HepG2 (cell line): Measurements from ENCODE around the gene MRPL50. TPM values are rescaled to one million over a fixed set of nuclear protein-coding genes. Genes with fewer than 3 reads are reported as not detected.

Source experiments
- CBX2 ChIP-seq, 2 experiments: fragments of 200-600 bp in 1 of 2; sonication (generic); formaldehyde crosslinking in 1 of 2; IDR thresholded peaks; 2 replicates each; pipeline versions ENCODE4 v1.7.0 to v1.8.1; 2018 to 2022; ENCODE audit warnings: low read depth in 2 of 2, low read length in 1 of 2, mild to moderate bottlenecking in 1 of 2, missing genetic modification reagents in 1 of 2
- CBX5 ChIP-seq: sonication (generic); formaldehyde crosslinking; IDR thresholded peaks from 2 replicates; pipeline ENCODE4 v1.4.0; 2020; ENCODE audit warnings: missing genetic modification reagents, borderline replicate concordance
- GTF3A ChIP-seq: sonication (generic); formaldehyde crosslinking; conservative IDR thresholded peaks from 2 replicates; pipeline ENCODE4 v1.4.0; 2020; ENCODE audit warnings: mild to moderate bottlenecking, missing genetic modification reagents
- KLF11 ChIP-seq: IDR thresholded peaks from 2 replicates; pipeline ENCODE4 v1.6.1; 2016; ENCODE audit warnings: missing compliant biosample characterization
- MBD4 ChIP-seq: IDR thresholded peaks from 2 replicates; pipeline ENCODE4 v1.6.1; 2012; ENCODE audit warnings: low read length, inconsistent platforms, borderline replicate concordance
- MIXL1 ChIP-seq: IDR thresholded peaks from 2 replicates; pipeline ENCODE4 v1.6.1; 2016
- POLR2AphosphoS5 ChIP-seq: IDR thresholded peaks from 2 replicates; pipeline ENCODE4 v1.6.1; 2012; ENCODE audit warnings: low read depth, low read length
- POLR2G ChIP-seq: fragments of 200-400 bp; formaldehyde crosslinking; IDR thresholded peaks from 2 replicates; pipeline ENCODE4 v1.6.1; 2018; ENCODE audit warnings: mild to moderate bottlenecking, low read depth, low read length, moderate library complexity
- RNF2 ChIP-seq: fragments of 450-650 bp; conservative IDR thresholded peaks from 2 replicates; pipeline ENCODE4 v1.6.1; 2016; ENCODE audit warnings: low read depth
- SOX13 ChIP-seq, 3 experiments: fragments of 450-650 bp in 1 of 3; sonication (generic) in 1 of 3; formaldehyde crosslinking in 1 of 3; IDR thresholded peaks in 2 of 3; conservative IDR thresholded peaks in 1 of 3; 2 replicates each; pipeline versions ENCODE4 v1.5.0 to v1.6.1; 2016 to 2020; ENCODE audit warnings: antibody characterized with exemption in 1 of 3, mild to moderate bottlenecking in 1 of 3, missing compliant biosample characterization in 1 of 3, missing genetic modification reagents in 1 of 3, moderate library complexity in 1 of 3
- SRSF4 ChIP-seq: fragments of 200-400 bp; formaldehyde crosslinking; IDR thresholded peaks from one replicate; pipeline ENCODE4 v1.6.1; 2018; ENCODE audit warnings: mild to moderate bottlenecking, low read depth, low read length, moderate library complexity; ENCODE audit not compliant: poor library complexity, severe bottlenecking
- XRCC5 ChIP-seq: fragments of 200-400 bp; formaldehyde crosslinking; optimal IDR thresholded peaks from 2 replicates; pipeline ENCODE3; 2017; ENCODE audit warnings: mild to moderate bottlenecking, low read length
- ZBTB25 ChIP-seq: IDR thresholded peaks from 2 replicates; pipeline ENCODE4 v1.6.1; 2018; ENCODE audit warnings: missing genetic modification reagents
- ZC3H13 ChIP-seq: sonication (generic); formaldehyde crosslinking; IDR thresholded peaks from 2 replicates; pipeline ENCODE4 v1.8.1; 2023; ENCODE audit warnings: mild to moderate bottlenecking, missing genetic modification reagents, moderate library complexity
- ZMYM4 ChIP-seq: sonication (generic); formaldehyde crosslinking; IDR thresholded peaks from 2 replicates; pipeline ENCODE4 v1.8.1; 2023; ENCODE audit warnings: mild to moderate bottlenecking, missing genetic modification reagents
- ZNF317 ChIP-seq: sonication (generic); formaldehyde crosslinking; IDR thresholded peaks from 2 replicates; pipeline ENCODE4 v1.5.0; 2020; ENCODE audit warnings: mild to moderate bottlenecking, missing genetic modification reagents
- ZNF34 ChIP-seq: sonication (generic); formaldehyde crosslinking; IDR thresholded peaks from 2 replicates; pipeline ENCODE4 v1.4.0; 2020; ENCODE audit warnings: mild to moderate bottlenecking, missing genetic modification reagents, borderline replicate concordance
- ZNF496 ChIP-seq: sonication (generic); formaldehyde crosslinking; IDR thresholded peaks from 2 replicates; pipeline ENCODE4 v1.8.1; 2023; ENCODE audit warnings: mild to moderate bottlenecking, moderate library complexity, missing genetic modification reagents; ENCODE audit not compliant: insufficient replicate concordance
- ZNF768 ChIP-seq: sonication (generic); formaldehyde crosslinking; IDR thresholded peaks from 2 replicates; pipeline ENCODE4 v1.4.0; 2020; ENCODE audit warnings: missing genetic modification reagents
- polyA plus RNA-seq, 8 experiments: library from polyadenylated mRNA; depleted of rRNA in 3 of 8; stranded (reverse) in 7 of 8; unstranded in 1 of 8; fragments of >200 nt; fragmentation: Illumina TruSeq in 4 of 8; extraction: Trizol in 4 of 8; gene quantifications; 2 replicates each; pipeline versions ENCODE4 v1.2.1 to v1.2.3, GENCODE V29; 2011 to 2016; ENCODE audit warnings: low read depth in 4 of 8, missing spikeins in 1 of 8, mixed read lengths in 1 of 8; ENCODE audit not compliant: insufficient read depth in 1 of 8
- total RNA-seq, 5 experiments: library from RNA; depleted of rRNA; stranded (reverse); fragments of >200 nt; fragmentation: Illumina TruSeq; extraction: Trizol; gene quantifications; 2 replicates each; pipeline ENCODE4 v1.2.3, GENCODE V29; 2016; ENCODE audit warnings: low read depth in 1 of 5
- TF ChIP-seq, protein P1 (sequence below): sonication (generic); formaldehyde crosslinking; IDR thresholded peaks from 2 replicates; pipeline ENCODE4 v1.5.0; 2020; ENCODE audit warnings: mild to moderate bottlenecking, missing genetic modification reagents
- TF ChIP-seq, protein P2 (sequence below): sonication (generic); formaldehyde crosslinking; IDR thresholded peaks from 2 replicates; pipeline ENCODE4 v1.8.1; 2022; ENCODE audit warnings: mild to moderate bottlenecking, missing genetic modification reagents
- TF ChIP-seq, protein P3 (sequence below): sonication (generic); formaldehyde crosslinking; IDR thresholded peaks from 2 replicates; pipeline ENCODE4 v1.4.0; 2020; ENCODE audit warnings: missing genetic modification reagents

MRPL50 gene
- total and polyA plus RNA-seq, 2 of the 13 experiments (the other 11 are each of a cell fraction or from before 2014, with no cell fraction given), result 37.1 to 70.0 TPM

GRCh38 chr9:101366038-101366756, 32.2 kb downstream of the MRPL50 start (continued):
- TF ChIP-seq, protein P1, sequence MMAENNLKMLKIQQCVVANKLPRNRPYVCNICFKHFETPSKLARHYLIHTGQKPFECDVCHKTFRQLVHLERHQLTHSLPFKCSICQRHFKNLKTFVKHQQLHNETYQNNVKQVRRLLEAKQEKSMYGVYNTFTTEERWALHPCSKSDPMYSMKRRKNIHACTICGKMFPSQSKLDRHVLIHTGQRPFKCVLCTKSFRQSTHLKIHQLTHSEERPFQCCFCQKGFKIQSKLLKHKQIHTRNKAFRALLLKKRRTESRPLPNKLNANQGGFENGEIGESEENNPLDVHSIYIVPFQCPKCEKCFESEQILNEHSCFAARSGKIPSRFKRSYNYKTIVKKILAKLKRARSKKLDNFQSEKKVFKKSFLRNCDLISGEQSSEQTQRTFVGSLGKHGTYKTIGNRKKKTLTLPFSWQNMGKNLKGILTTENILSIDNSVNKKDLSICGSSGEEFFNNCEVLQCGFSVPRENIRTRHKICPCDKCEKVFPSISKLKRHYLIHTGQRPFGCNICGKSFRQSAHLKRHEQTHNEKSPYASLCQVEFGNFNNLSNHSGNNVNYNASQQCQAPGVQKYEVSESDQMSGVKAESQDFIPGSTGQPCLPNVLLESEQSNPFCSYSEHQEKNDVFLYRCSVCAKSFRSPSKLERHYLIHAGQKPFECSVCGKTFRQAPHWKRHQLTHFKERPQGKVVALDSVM (CRISPR knock-in tag), result no peak; the same call in 1 of the 2 replicates
- TF ChIP-seq, protein P2, sequence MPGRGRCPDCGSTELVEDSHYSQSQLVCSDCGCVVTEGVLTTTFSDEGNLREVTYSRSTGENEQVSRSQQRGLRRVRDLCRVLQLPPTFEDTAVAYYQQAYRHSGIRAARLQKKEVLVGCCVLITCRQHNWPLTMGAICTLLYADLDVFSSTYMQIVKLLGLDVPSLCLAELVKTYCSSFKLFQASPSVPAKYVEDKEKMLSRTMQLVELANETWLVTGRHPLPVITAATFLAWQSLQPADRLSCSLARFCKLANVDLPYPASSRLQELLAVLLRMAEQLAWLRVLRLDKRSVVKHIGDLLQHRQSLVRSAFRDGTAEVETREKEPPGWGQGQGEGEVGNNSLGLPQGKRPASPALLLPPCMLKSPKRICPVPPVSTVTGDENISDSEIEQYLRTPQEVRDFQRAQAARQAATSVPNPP, result no peak
- TF ChIP-seq POLR2AphosphoS5 (peak; percentile 58), KLF11 (CRISPR knock-in tag) (no peak), MBD4 (0 out of 2 replicates have a peak, but pooled peaks have one; percentile 54), ZNF768 (CRISPR knock-in tag) (no peak), ZNF496 (CRISPR knock-in tag) (no peak), ZNF34 (CRISPR knock-in tag) (no peak), ZMYM4 (CRISPR knock-in tag) (peak; percentile 61; the same call in 1 of the 2 replicates), XRCC5 (no peak), SRSF4 (no peak), ZBTB25 (CRISPR knock-in tag) (0 out of 2 replicates have a peak, but pooled peaks have one; percentile 13), POLR2G (0 out of 2 replicates have a peak, but pooled peaks have one; percentile 45), SOX13 (IDR thresholded peaks at IDR 0.05) (no peak), SOX13 (CRISPR knock-in tag; conservative IDR thresholded peaks at IDR 0.05 in 1 of 2, IDR thresholded peaks at IDR 0.05 in 1 of 2) (peak in 1 of 2 experiments; percentile 38; a peak in 2 of 4 replicates), CBX2 (IDR thresholded peaks at IDR 0.05; ENCODE audit: low read depth, low read length) (no peak), CBX2 (CRISPR knock-in tag; IDR thresholded peaks at IDR 0.05; ENCODE audit: low read depth) (no peak), ZC3H13 (CRISPR knock-in tag) (no peak), ZNF317 (CRISPR knock-in tag) (0 out of 2 replicates have a peak, but pooled peaks have one; percentile 25), CBX5 (CRISPR knock-in tag) (no peak), GTF3A (CRISPR knock-in tag) (0 out of 2 replicates have a peak, but pooled peaks have one; percentile 32), MIXL1 (CRISPR knock-in tag) (peak; percentile 47; the same call in 1 of the 2 replicates), RNF2 (no peak)
- TF ChIP-seq, protein P3, sequence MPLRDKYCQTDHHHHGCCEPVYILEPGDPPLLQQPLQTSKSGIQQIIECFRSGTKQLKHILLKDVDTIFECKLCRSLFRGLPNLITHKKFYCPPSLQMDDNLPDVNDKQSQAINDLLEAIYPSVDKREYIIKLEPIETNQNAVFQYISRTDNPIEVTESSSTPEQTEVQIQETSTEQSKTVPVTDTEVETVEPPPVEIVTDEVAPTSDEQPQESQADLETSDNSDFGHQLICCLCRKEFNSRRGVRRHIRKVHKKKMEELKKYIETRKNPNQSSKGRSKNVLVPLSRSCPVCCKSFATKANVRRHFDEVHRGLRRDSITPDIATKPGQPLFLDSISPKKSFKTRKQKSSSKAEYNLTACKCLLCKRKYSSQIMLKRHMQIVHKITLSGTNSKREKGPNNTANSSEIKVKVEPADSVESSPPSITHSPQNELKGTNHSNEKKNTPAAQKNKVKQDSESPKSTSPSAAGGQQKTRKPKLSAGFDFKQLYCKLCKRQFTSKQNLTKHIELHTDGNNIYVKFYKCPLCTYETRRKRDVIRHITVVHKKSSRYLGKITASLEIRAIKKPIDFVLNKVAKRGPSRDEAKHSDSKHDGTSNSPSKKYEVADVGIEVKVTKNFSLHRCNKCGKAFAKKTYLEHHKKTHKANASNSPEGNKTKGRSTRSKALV, result no peak
